ENCODE measurements around the gene TMEM33. TPM values are rescaled to one million over a fixed set of nuclear protein-coding genes. Genes with fewer than 3 reads are reported as not detected.

TMEM33 gene
- total RNA-seq, 1 experiment from 2014 or later = 67.3 TPM

DNA sequence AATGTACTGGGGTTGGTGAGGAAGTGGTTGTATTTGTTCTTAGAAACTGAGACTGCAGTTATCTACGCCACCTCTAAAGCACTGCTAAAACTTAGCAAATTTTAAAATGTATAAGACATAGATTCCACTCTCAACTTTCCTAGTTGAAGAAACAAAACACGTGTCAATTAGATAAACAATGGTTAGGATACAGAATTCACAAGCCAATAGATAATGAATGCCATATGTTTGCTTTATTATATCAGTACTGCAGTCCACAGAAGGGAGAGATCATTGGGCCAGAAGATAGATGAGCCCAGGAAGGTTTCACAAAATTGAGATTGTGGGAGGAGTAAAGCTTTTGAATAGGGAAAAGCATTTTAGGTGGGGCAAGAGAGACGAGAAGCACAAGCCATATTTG, 14.3 kb downstream of the TMEM33 start:
- Mint-ChIP-seq H3K27me3 (ENCODE audit: unreplicated experiment) (no peaks in the 10 kb centered on the region), H3K36me3 (ENCODE audit: insufficient read depth, unreplicated experiment) (no peaks in the 10 kb centered on the region), H3K4me1 (ENCODE audit: low read depth, unreplicated experiment) (no peaks in the 10 kb centered on the region), H3K4me3 (ENCODE audit: low read depth, unreplicated experiment) (no peak overlapping the region), H3K9me3 (ENCODE audit: low read depth, unreplicated experiment) (no peaks in the 10 kb centered on the region), H3K27ac (ENCODE audit: unreplicated experiment) (no peak overlapping the region)
- BruUV-seq (replicated peaks) = no TSS peak
- no peak for DNase-seq
- intact Hi-C loops (cut with micrococcal nuclease; ENCODE audit: unreplicated experiment) = no loop called here
- TF ChIP-seq, protein P1, sequence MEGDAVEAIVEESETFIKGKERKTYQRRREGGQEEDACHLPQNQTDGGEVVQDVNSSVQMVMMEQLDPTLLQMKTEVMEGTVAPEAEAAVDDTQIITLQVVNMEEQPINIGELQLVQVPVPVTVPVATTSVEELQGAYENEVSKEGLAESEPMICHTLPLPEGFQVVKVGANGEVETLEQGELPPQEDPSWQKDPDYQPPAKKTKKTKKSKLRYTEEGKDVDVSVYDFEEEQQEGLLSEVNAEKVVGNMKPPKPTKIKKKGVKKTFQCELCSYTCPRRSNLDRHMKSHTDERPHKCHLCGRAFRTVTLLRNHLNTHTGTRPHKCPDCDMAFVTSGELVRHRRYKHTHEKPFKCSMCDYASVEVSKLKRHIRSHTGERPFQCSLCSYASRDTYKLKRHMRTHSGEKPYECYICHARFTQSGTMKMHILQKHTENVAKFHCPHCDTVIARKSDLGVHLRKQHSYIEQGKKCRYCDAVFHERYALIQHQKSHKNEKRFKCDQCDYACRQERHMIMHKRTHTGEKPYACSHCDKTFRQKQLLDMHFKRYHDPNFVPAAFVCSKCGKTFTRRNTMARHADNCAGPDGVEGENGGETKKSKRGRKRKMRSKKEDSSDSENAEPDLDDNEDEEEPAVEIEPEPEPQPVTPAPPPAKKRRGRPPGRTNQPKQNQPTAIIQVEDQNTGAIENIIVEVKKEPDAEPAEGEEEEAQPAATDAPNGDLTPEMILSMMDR (IDR thresholded peaks at IDR 0.05; ENCODE audit: unreplicated experiment) = no peak
- CTCF ChIA-PET = no interaction called here

DNA sequence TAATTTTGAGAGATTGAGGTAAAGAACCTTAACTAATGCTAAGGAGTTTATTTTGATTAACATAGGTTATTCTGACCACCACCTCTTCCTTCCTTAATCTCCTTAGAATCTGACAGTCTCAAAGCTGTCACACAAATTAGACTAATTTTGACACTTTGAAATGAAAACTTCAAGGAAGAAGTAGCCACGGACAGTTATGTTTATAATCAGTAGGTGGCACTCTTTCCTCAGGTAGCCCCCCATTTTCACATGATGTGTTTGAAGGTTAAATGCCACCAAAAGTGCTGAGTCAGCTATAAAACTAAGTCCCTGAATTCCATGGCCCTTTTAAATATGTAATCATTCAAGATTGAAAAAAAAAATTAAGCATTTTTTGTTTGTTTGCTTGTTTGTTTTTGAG, 22.4 kb downstream of the TMEM33 start:
- DNase-seq = no peak
- CTCF ChIA-PET = no interaction called here
- Mint-ChIP-seq H3K9me3 (ENCODE audit: low read depth, unreplicated experiment) (no peaks in the 10 kb centered on the region), H3K27ac (ENCODE audit: unreplicated experiment) (no peak overlapping the region), H3K27me3 (ENCODE audit: unreplicated experiment) (no peaks in the 10 kb centered on the region), H3K4me1 (ENCODE audit: low read depth, unreplicated experiment) (no peaks in the 10 kb centered on the region), H3K4me3 (ENCODE audit: low read depth, unreplicated experiment) (no peak overlapping the region), H3K36me3 (ENCODE audit: insufficient read depth, unreplicated experiment) (no peaks in the 10 kb centered on the region)
- intact Hi-C loops (cut with micrococcal nuclease; ENCODE audit: unreplicated experiment) = no loop called here
- no TSS peak for BruUV-seq (replicated peaks)
- TF ChIP-seq, protein P1 (IDR thresholded peaks at IDR 0.05; ENCODE audit: unreplicated experiment) = no peak

DNA sequence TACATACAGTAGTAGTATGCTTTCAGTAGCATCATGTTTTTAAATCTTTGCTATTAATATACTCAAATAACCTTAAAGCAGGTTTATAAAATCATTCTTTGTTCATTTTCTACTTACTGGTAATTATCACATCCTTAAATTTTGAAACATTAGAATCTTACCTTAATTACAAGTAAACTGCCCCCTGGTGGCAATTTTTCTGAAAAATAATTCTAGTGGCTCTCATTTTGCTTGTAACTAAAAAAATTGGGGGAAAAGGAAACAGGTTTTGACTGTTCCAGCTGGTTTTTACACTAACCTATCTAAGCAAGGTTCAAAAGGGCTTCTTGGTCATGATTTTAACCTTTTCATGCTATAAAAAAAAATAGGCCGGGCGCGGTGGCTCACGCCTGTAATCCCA, 27.9 kb downstream of the TMEM33 start:
- TF ChIP-seq, protein P1 (IDR thresholded peaks at IDR 0.05; ENCODE audit: unreplicated experiment) = peak; percentile 18
- H3K27ac Mint-ChIP-seq (ENCODE audit: unreplicated experiment) = no peak overlapping the region
- no peaks in the 10 kb centered on the region for H3K4me1 Mint-ChIP-seq (ENCODE audit: low read depth, unreplicated experiment)
- H3K9me3 Mint-ChIP-seq (ENCODE audit: low read depth, unreplicated experiment) = peaks cover under 1% of the 10 kb centered on the region
- DNase-seq = no peak
- CTCF ChIA-PET = interaction anchor here (0.6 kb wide), 1 partner anchor 19 kb away, joined by 5 read pairs; no protein-coding TSS in a partner anchor
- intact Hi-C loops (cut with micrococcal nuclease; ENCODE audit: unreplicated experiment) = no loop called here
- no peak overlapping the region for H3K4me3 Mint-ChIP-seq (ENCODE audit: low read depth, unreplicated experiment)
- H3K27me3 Mint-ChIP-seq (ENCODE audit: unreplicated experiment) = no peaks in the 10 kb centered on the region
- BruUV-seq (replicated peaks) = no TSS peak
- H3K36me3 Mint-ChIP-seq (ENCODE audit: insufficient read depth, unreplicated experiment) = no peaks in the 10 kb centered on the region

DNA sequence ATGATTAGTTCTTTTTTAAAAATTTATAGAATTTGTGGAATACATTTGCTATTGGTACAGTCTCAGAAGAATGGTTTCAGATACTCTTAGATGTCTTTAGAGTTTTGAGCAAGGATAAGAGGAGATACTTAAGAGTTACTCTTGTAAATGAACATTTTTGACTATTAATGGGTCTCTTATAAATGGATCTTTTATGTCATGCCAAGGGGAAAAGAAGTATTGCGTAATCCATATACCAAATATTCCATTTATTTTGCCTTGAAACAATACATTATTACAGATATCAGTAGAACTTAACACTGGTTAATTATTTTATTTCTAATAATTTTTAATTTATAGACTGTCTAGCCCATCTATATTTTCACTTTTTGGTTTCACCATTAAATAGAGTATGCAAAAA, 29.2 kb downstream of the TMEM33 start:
- Mint-ChIP-seq H3K9me3 (ENCODE audit: low read depth, unreplicated experiment) (peaks cover 2% of the 10 kb centered on the region), H3K27me3 (ENCODE audit: unreplicated experiment) (no peaks in the 10 kb centered on the region), H3K4me3 (ENCODE audit: low read depth, unreplicated experiment) (no peak overlapping the region), H3K4me1 (ENCODE audit: low read depth, unreplicated experiment) (no peaks in the 10 kb centered on the region), H3K27ac (ENCODE audit: unreplicated experiment) (no peak overlapping the region), H3K36me3 (ENCODE audit: insufficient read depth, unreplicated experiment) (no peaks in the 10 kb centered on the region)
- no TSS peak for BruUV-seq (replicated peaks)
- CTCF ChIA-PET = no interaction called here
- intact Hi-C loops (cut with micrococcal nuclease; ENCODE audit: unreplicated experiment) = no loop called here
- TF ChIP-seq, protein P1 (IDR thresholded peaks at IDR 0.05; ENCODE audit: unreplicated experiment) = no peak
- no peak for DNase-seq
